Skin of body (tissue), 2 donors: Measurements from ENCODE around the gene KCNK4. TPM values are rescaled to one million over a fixed set of nuclear protein-coding genes. Genes with fewer than 3 reads are reported as not detected.
"Not testable (repeated sequence)": the region's sequence is repeated elsewhere in the genome, so short reads cannot be mapped to it uniquely, and the experiment has no call there.

Experiments
- DNase-seq: peaks from one replicate; lab custom pipeline; 2025; lab: John Stamatoyannopoulos, UW
- total RNA-seq: library from RNA; depleted of rRNA; stranded (reverse); fragments of >200 nt; gene quantifications from one replicate; pipeline ENCODE4 v1.2.3, GENCODE V29; 2014

KCNK4 gene
- total RNA-seq = not detected

DNA sequence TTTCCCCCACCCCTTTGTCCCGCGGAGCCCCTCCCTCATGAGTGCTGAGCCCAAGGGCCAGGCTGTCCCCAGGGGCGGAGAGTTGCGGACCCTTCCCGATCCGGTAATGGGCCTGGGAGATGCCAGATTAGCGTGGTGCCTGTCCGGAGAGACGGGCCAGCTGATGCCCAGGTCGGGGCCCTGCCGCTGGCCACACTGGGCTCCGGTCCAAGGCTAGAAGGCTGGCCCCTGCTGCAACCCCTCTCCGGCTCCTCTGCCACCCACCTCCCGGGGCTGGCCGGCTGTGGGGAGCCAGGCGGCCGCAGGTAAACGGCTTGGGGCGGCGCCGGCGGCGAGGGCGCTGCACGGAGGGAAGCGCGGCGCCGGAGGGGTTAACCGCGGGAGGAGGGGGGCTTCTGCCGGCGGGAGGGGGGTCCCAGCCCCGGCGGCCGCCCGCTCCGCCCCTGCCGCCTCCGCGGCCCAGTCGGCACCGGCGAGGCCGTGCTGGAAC lies at the start of gene KCNK4:
TSS of gene KCNK4 (plus strand) at position 41 of the 490 bp plus-strand sequence. CDS start 1,717 bp downstream, outside the sequence.
- DNase-seq = no peak

- DNase-seq = no peak
These were observed 49.4 kb upstream of the KCNK4 start for GRCh38 chr11:64241491-64242374.

GRCh38 chr11:64243236-64243854 lies 47.8 kb upstream of the KCNK4 start:
- DNase-seq = no peak

DNA sequence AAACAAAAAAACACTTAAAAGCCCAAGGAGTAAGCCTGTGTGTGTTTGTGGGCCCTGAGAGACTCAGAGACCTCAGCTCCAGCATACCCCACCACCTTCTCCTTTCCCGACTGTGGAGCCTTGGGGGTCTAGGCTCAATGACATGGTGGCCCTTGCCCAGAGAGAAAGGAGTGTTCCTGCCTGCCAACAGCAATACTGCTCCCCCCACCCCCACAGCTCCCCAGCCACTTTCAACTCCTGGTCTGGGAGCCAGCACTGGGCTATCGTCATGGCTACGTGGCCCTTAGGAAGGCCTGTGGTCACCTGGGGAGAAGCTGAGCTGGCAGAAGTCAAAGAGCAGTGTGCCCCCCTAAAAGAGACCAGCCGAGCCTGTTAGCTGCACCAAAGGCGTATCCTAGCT lies 47.0 kb upstream of the KCNK4 start:
- DNase-seq = no peak

GRCh38 chr11:64244966-64245365 lies 46.1 kb upstream of the KCNK4 start:
- no peak for DNase-seq

DNA sequence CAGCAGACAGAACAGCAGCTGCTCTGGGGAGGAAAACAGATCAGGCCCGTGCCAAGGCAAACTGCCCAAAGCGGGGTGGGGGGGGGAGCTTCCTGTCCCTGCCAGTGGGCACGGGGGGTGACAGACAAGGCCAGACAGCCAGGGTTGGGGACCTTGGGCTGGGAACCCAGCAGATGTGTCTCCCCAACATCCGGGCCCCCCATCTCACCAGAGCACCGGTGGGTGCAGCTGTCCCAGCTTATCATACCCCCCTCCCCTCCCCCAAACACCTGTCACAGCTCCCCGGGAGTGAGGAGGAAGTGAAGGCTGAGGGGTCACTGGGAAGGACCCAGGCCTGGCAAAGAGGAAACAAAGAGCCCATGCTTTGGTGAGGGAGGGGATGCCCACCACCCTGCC lies 45.7 kb upstream of the KCNK4 start:
- DNase-seq = peak; percentile 36

DNA sequence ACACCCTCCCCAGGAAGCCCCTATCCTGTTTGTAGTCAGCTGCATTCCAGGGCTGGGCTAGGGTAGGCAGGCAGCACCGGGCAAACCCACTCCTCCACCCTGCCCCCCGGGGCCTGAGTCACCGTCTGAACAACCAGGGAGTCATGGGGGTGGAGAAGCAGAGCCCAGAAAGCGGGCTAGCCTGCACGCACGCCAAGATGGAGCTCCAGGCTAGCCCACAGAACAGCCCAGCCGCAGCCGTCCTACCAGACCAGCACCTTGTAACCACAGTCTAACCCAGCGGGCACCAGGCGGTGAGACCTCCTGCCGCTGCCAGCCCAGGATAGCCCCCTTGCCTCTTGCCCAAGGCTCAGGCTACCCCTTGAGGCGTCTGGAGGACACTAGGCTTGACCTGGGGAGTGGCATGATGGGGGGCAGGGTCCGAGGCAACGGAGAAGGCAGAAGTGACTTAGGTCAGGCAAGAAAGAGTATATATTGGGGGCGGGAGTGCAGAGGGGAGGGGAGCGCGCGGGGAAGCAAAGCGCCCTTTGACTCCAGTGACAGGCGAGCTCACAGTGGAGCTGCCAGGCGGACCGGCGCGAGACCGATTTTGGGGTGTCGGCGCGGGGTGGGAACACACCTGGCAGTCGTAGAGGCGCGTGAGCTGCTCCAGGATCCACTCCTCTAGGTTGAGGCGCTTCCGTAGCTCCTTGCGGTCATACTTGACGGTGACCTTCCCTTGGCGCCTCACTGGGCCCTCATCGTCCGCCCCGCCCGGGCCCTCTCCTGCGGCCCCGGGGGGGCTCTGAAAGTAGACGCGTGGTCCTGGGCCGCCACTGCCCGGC lies 45.1 kb upstream of the KCNK4 start:
- DNase-seq = no peak

DNA sequence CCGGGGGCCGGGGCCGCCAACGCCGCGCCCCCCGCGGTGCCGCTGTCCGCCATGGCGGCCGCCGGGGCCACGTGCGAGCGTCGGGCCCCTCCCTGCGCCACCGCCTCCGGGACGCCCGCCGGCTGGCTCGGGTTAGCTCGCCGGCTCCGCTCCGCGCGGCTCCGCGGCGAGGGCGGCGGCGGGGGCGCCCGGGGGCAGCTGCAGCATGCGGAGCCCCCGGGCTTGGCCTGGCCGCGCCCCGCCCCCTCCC lies 44.6 kb upstream of the KCNK4 start:
- not testable (repeated sequence) for DNase-seq

GRCh38 chr11:64246871-64247728 lies 44.0 kb upstream of the KCNK4 start, which contains the start of gene PPP1R14B:
Gene PPP1R14B, minus strand, starts transcription at chr11:64246943. Its CDS starts 270 bp downstream, at chr11:64246673.
- peak; percentile 71 for DNase-seq

GRCh38 chr11:64247729-64248531 lies 43.2 kb upstream of the KCNK4 start:
- DNase-seq = no peak

- no peak for DNase-seq
These were observed 42.5 kb upstream of the KCNK4 start for GRCh38 chr11:64248578-64248977.

- DNase-seq = no peak
These were observed 42.1 kb upstream of the KCNK4 start for GRCh38 chr11:64249038-64249437.

DNA sequence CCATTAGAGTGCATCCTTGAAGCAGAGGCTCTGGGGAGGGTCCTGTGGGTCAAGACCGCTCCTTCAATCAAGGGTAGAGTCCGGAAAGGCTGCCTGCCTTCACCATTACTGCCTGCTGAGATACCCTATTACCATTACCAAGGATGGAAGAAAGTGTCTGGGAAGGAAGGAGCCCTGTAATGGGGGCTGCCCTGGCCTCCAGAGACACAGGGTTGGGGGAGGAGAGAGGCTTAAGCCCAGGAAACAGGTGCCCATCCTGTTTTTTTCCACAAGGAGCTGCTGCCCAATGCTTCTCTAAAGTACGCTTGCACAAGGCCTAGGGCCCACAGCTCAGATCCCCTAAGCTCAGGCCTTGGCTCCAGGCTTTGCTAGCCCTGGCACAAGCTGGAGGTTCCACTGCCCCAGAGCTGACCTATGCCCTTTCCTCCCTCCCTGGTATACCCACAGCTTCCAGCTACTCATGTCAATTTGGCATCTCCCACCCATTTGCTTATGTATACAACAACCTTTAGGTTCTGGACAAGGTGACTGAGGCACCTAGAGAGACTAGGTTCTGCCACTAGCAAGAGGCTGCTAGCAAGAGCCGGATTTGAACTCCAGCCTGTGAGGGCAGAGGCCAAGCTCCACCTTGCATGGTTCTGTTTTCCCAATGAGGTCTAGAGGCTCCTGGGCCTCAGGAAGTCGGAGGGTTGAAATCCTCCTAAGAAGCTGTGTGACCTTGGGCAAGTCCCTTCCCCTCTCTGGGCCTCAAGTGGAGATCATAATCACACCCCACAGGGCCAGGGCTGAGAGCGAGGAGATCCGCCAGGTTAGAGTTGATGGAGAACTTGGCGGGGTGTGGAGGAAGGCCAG lies 41.3 kb upstream of the KCNK4 start:
- DNase-seq = no peak

DNA sequence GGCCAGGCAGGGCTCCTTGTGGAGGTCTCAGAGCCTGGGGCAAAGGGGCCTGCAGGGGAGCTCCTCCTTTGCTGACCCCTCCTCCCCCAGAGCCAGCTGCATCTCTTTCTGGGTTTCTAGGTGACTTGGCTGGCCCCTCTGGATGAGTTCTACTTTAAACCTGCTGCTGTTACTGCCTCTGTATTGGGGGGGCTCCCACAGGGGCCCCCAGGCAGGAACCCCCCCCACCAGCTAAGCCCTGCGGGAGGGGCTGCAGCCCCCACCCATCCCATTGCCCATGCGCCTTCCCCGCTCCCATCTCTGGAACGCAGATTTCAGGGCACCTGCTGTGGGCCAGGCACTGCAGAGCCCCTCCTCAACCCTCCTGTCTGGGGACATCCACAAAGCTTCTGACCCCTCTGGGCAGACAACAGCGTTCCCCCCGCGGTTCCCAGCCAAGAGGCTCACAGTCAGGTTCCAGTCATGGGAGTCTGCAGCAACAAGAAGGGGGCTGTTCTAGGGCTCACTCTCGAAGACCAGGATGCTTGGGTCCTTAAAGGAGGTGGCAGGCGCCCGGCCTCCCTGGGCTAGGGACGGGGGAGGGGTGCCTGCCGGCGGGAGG lies 40.6 kb upstream of the KCNK4 start:
- DNase-seq = no peak

DNA sequence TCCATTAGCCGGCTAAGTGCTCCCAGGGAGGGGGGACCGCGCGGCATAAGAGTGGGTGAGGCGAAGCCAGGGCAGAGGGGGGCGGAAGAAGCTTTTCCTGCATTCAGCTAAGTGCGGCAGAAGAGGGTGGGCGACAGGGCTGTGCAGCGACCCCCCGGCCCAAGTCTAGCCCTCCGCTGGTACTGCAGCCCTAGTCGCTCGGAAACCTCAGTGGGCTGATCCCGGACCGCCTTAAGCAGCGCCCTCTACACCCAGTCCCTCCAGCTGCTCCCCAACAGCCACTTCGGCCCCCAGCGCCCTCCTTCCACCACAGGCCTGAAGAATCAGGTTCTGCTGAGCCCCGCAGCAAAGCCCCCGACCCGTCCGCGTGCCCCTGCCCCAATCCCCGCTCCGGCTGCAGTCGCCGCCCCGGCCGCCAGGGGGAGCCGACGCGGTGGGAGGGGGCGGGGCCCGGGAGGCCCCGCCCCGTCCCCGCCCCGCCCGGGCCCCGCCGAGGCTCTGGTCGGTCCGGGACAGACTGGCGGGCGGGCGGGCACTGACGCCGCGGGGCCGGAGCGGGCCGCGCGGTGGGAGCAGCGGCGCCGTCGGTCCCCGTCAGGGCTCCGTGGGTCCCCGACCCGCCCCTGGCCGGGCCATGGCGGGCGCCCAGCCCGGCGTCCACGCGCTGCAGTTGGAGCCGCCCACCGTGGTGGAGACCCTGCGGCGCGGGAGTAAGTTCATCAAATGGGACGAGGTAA lies 39.9 kb upstream of the KCNK4 start, which contains the start of gene PLCB3:
TSS of gene PLCB3 (plus strand) at position 515 of the 737 bp plus-strand sequence. CDS start at position 635, 120 bp downstream.
- DNase-seq = no peak

GRCh38 chr11:64251753-64252002 lies 39.4 kb upstream of the KCNK4 start:
- no peak for DNase-seq

DNA sequence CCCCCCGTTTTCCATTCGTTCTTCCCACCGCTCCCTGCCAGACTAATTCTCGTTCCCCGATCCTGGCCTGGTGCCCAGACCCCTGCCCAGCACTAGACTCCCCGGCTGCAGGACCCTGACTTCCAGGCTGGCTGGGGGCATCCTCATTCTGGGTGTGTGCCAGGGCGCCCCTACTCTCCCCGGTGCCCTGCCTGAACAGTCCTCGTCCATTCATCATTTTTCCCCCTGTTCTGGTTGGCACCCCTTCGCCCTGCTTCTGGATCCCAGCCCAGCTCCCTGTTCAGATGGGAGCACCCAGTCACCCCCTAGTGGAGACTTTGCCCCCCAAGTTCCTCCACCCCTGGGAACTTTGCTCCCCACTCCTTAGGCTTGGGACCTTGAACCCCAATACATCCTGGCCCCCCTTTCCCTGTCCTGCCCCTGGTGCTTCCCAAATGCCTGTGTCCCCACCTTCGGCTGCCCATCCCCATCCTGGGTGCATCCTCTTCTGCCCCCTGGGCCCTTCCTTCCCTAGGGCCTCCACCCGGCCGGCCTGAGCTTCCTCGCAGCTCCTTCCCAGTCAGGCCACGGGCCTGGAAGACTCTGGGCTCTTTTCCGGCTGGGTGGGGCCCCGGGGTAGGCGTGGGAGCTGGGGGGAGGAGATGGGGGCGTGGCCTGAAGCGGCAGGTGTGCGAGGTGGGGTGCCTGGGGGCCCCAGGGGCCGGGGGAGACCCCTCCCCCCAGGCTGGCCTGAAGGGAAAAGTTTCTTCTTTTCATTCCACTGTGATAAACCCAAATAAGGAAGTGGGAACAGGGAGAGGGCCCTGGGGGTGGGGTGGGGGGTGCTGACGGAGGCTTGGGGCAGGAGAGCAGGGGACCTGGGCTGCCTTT lies 38.9 kb upstream of the KCNK4 start:
- DNase-seq = no peak
